ENCODE results near the gene RIOX2. TPM values are rescaled to one million over a fixed set of nuclear protein-coding genes. Genes with fewer than 3 reads are reported as not detected.

Gene RIOX2
- total RNA-seq, 6 experiments from 2014 or later, result 10.9 to 27.6 (median 15.6) TPM

GRCh38 chr3:97975466-97975865, 3.2 kb upstream of the RIOX2 start:
- Histone ChIP-seq H3K4me3 (no peak overlapping the region), H3K4me1 (peaks cover 0 to 9% (median 3%) of the 10 kb centered on the region in 4 donors), H3K27ac (no peak overlapping the region), H3K9me3 (no peaks in the 10 kb centered on the region), H3K36me3 (no peaks in the 10 kb centered on the region), H3K27me3 (no peaks in the 10 kb centered on the region)
- 91% methylated on average over 1 of the region's 1 CpG for whole genome bisulfite sequencing (ENCODE audit: insufficient coverage, low coverage, low lambda C conversion rate, missing lambda C conversion rate)
- no peak for DNase-seq
- intact Hi-C loops (cut with DNase I), result no loop called here
- ATAC-seq, result no peak
- TF ChIP-seq CTCF (IDR thresholded peaks at IDR 0.05) (peak in 1 of 4 donors; percentile 3), POLR2A (IDR thresholded peaks at IDR 0.05) (no peak)

GRCh38 chr3:97974996-97975395, 2.8 kb upstream of the RIOX2 start:
- H3K36me3 ChIP-seq, result no peaks in the 10 kb centered on the region
- no peaks in the 10 kb centered on the region for H3K9me3 ChIP-seq
- intact Hi-C loops (cut with DNase I), result no loop called here
- no peak overlapping the region for H3K27ac ChIP-seq
- no peak overlapping the region for H3K4me3 ChIP-seq
- no peak for ATAC-seq
- WGBS (ENCODE audit: insufficient coverage, low coverage, low lambda C conversion rate, missing lambda C conversion rate), result 65% methylated on average over 3 of the region's 3 CpGs
- H3K4me1 ChIP-seq, result peaks cover 0 to 9% (median 3%) of the 10 kb centered on the region in 4 donors
- TF ChIP-seq POLR2A (IDR thresholded peaks at IDR 0.05) (no peak), CTCF (IDR thresholded peaks at IDR 0.05) (no peak)
- H3K27me3 ChIP-seq, result no peaks in the 10 kb centered on the region
- DNase-seq, result no peak

- ATAC-seq (no peak), DNase-seq (no peak)
- H3K27me3 ChIP-seq, result no peaks in the 10 kb centered on the region
- intact Hi-C loops (cut with DNase I), result no loop called here
- H3K4me3 ChIP-seq, result peak overlapping the region in 1 of 3 donors; percentile 70
- no peaks in the 10 kb centered on the region for H3K36me3 ChIP-seq
- H3K4me1 ChIP-seq, result peaks cover 0 to 9% (median 3%) of the 10 kb centered on the region in 4 donors
- no peaks in the 10 kb centered on the region for H3K9me3 ChIP-seq
- H3K27ac ChIP-seq, result no peak overlapping the region
- WGBS (ENCODE audit: insufficient coverage, low coverage, low lambda C conversion rate, missing lambda C conversion rate), result 97% methylated on average over 6 of the region's 9 CpGs
- TF ChIP-seq CTCF (IDR thresholded peaks at IDR 0.05) (no peak), POLR2A (IDR thresholded peaks at IDR 0.05) (no peak)
Measured at GRCh38 chr3:97972976-97973375, 745 bp upstream of the RIOX2 start.

GRCh38 chr3:97970956-97971620, 1.1 kb downstream of the RIOX2 start:
- Histone ChIP-seq H3K36me3 (no peaks in the 10 kb centered on the region), H3K4me3 (peak overlapping the region; percentile 70 to 79 (median 76)), H3K27me3 (no peaks in the 10 kb centered on the region), H3K4me1 (peaks cover 0 to 9% (median 3%) of the 10 kb centered on the region in 4 donors), H3K9me3 (no peaks in the 10 kb centered on the region), H3K27ac (peak overlapping the region; percentile 65 to 91 (median 78))
- intact Hi-C loops (cut with DNase I), result no loop called here
- DNase-seq, result no peak
- TF ChIP-seq CTCF (IDR thresholded peaks at IDR 0.05), result no peak
- no peak for TF ChIP-seq POLR2A (IDR thresholded peaks at IDR 0.05)
- no peak for ATAC-seq
- WGBS (ENCODE audit: insufficient coverage, low coverage, low lambda C conversion rate, missing lambda C conversion rate), result 48% methylated on average over 8 of the region's 9 CpGs
